GM21723 (cell line): ENCODE data around the gene FGFR4.

ENCODE experiments used
- ATAC-seq: cut with Tn5 transposase; IDR thresholded peaks from one replicate; pipeline ENCODE4 v1.9.1; 2021; ENCODE audit warnings: mild to moderate bottlenecking, moderate library complexity; ENCODE audit not compliant: unreplicated experiment

The FGFR4 gene

GRCh38 chr5:177084175-177084574 lies 2.5 kb upstream of the FGFR4 start:
- no peak for ATAC-seq

- no peak for ATAC-seq
Measured at GRCh38 chr5:177085985-177086653, 596 bp upstream of the FGFR4 start.

- no peak for ATAC-seq
Measured at GRCh38 chr5:177087398-177088005, 787 bp downstream of the FGFR4 start.

- ATAC-seq: no peak
Measured at GRCh38 chr5:177089127-177089526, 2.4 kb downstream of the FGFR4 start.

- no peak for ATAC-seq
Measured at GRCh38 chr5:177089825-177090641, 3.3 kb downstream of the FGFR4 start.

GRCh38 chr5:177090813-177091212 lies 4.1 kb downstream of the FGFR4 start:
- no peak for ATAC-seq

GRCh38 chr5:177091232-177091631 lies 4.5 kb downstream of the FGFR4 start:
- no peak for ATAC-seq

GRCh38 chr5:177092178-177093081 lies 5.7 kb downstream of the FGFR4 start:
- ATAC-seq: no peak

GRCh38 chr5:177093082-177093712 lies 6.5 kb downstream of the FGFR4 start:
- no peak for ATAC-seq

- ATAC-seq: no peak
Measured at GRCh38 chr5:177093803-177094202, 7.1 kb downstream of the FGFR4 start.

- ATAC-seq: no peak
Measured at GRCh38 chr5:177094224-177095087, 7.7 kb downstream of the FGFR4 start.

GRCh38 chr5:177095088-177095669 lies 8.5 kb downstream of the FGFR4 start:
- ATAC-seq: no peak

GRCh38 chr5:177096162-177097015 lies 9.7 kb downstream of the FGFR4 start:
- ATAC-seq: no peak

GRCh38 chr5:177097016-177097985 lies 10.6 kb downstream of the FGFR4 start:
- ATAC-seq: no peak

- no peak for ATAC-seq
Measured at GRCh38 chr5:177098120-177098469, 11.4 kb downstream of the FGFR4 start.

- ATAC-seq: no peak
Measured at GRCh38 chr5:177098470-177099141, 11.9 kb downstream of the FGFR4 start.
